Fibroblast of lung (primary cell): ENCODE data around the gene ACBD4.

Experiments used
- CTCF ChIP-seq, 2 donors: IDR thresholded peaks in 1 of 2; conservative IDR thresholded peaks in 1 of 2; 1 replicate in 1 of 2; 2 replicates in 1 of 2; pipeline ENCODE4 v1.5.1; 2011 to 2012; ENCODE audit warnings: low read length in 2 of 2, control low read depth in 1 of 2, inconsistent platforms in 1 of 2, low read depth in 1 of 2, mild to moderate bottlenecking in 1 of 2
- EZH2 ChIP-seq: IDR thresholded peaks from 2 replicates; pipeline ENCODE4 v1.5.1; 2012; ENCODE audit warnings: low read length, control low read depth, mild to moderate bottlenecking; ENCODE audit errors: missing control alignments

GRCh38 chr17:45119964-45120363, 15.5 kb upstream of the ACBD4 start:
- TF ChIP-seq CTCF (conservative IDR thresholded peaks at IDR 0.05 in 1 of 2, IDR thresholded peaks at IDR 0.05 in 1 of 2; ENCODE audit: low read depth in 1 of 2, low read length in 2 of 2), result no peak
- TF ChIP-seq EZH2, result no peak
